ENCODE measurements around the gene PRKAR2A.

GRCh38 chr3:48708481-48708889 lies 139.2 kb downstream of the PRKAR2A start:
- no peak for TF ChIP-seq EZH2phosphoT487 (IDR thresholded peaks at IDR 0.05; ENCODE audit: low read length)
- TF ChIP-seq EZH2 (optimal IDR thresholded peaks at IDR 0.05; ENCODE audit: low read depth, low read length), result no peak
- TF ChIP-seq, protein P1, sequence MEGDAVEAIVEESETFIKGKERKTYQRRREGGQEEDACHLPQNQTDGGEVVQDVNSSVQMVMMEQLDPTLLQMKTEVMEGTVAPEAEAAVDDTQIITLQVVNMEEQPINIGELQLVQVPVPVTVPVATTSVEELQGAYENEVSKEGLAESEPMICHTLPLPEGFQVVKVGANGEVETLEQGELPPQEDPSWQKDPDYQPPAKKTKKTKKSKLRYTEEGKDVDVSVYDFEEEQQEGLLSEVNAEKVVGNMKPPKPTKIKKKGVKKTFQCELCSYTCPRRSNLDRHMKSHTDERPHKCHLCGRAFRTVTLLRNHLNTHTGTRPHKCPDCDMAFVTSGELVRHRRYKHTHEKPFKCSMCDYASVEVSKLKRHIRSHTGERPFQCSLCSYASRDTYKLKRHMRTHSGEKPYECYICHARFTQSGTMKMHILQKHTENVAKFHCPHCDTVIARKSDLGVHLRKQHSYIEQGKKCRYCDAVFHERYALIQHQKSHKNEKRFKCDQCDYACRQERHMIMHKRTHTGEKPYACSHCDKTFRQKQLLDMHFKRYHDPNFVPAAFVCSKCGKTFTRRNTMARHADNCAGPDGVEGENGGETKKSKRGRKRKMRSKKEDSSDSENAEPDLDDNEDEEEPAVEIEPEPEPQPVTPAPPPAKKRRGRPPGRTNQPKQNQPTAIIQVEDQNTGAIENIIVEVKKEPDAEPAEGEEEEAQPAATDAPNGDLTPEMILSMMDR (IDR thresholded peaks at IDR 0.05; ENCODE audit: low read length), result no peak

Measured in MM.1S (cell line).